Rectal smooth muscle tissue (tissue), 1 donor: ENCODE data around the gene TMEM132D.

Experiments used
- H3K27ac ChIP-seq: one replicate; pipeline ENCODE4 v1.7.0; 2013; ENCODE audit warnings: low read depth, low read length, inconsistent platforms
- H3K27me3 ChIP-seq: one replicate; pipeline ENCODE4 v1.7.0; 2013; ENCODE audit warnings: low read length; ENCODE audit not compliant: control insufficient read depth, insufficient read depth
- H3K36me3 ChIP-seq: one replicate; pipeline ENCODE4 v1.7.0; 2013; ENCODE audit warnings: low read length; ENCODE audit not compliant: control insufficient read depth, insufficient read depth
- H3K4me1 ChIP-seq: one replicate; pipeline ENCODE4 v1.7.0; 2013; ENCODE audit warnings: low read length; ENCODE audit not compliant: control insufficient read depth, insufficient read depth
- H3K4me3 ChIP-seq: one replicate; pipeline ENCODE4 v1.7.0; 2013; ENCODE audit warnings: low read length
- H3K9ac ChIP-seq: one replicate; pipeline ENCODE4 v1.7.0; 2013; ENCODE audit warnings: low read length

The TMEM132D gene

DNA sequence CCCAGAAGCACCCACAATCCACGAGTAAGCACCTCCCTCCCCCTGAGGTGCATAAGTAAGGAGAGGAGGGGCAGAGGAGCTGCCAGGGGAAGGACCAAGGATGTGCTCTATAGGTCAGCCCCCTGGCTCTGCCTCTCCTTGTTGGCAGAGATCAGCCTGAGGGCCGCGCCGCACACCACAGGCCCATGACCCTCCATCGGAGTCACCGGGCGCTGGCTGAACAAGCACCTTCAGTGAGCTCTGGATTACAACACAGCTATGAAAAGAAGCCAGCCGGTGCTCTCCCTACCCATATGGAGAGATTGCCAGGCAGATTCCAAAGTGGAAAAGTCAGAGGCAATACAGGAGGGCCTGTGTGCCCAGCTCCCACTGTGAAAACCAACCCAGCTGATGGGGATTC lies 793.2 kb downstream of the TMEM132D start:
- Histone ChIP-seq H3K27me3 (no peaks in the 10 kb centered on the region), H3K36me3 (no peaks in the 10 kb centered on the region), H3K27ac (no peak overlapping the region), H3K9ac (no peak overlapping the region), H3K4me1 (no peaks in the 10 kb centered on the region), H3K4me3 (no peak overlapping the region)

GRCh38 chr12:129109174-129110001 lies 794.4 kb downstream of the TMEM132D start:
- no peaks in the 10 kb centered on the region for H3K4me1 ChIP-seq
- no peak overlapping the region for H3K9ac ChIP-seq
- no peaks in the 10 kb centered on the region for H3K27me3 ChIP-seq
- no peak overlapping the region for H3K27ac ChIP-seq
- H3K4me3 ChIP-seq, result no peak overlapping the region
- no peaks in the 10 kb centered on the region for H3K36me3 ChIP-seq

DNA sequence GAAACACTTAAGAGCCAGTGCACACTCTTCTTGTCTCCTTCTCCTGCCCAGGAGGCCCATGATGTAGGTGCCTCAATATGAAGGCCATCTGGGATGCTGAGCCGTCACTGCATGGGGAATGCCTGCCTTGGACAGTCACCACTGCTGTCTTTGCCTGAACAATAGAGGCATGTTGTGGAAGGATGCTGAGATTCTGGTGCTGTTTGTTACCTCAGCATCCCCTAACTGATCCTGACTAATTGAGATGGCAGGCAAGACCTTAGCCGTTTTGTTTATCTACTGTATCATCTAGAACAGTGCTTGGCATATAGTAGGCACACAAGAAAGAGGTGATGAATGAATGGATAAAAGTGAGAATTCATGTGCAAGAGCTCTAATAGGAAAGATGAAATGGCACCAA lies 797.1 kb downstream of the TMEM132D start:
- Histone ChIP-seq H3K4me1 (no peaks in the 10 kb centered on the region), H3K36me3 (no peaks in the 10 kb centered on the region), H3K9ac (no peak overlapping the region), H3K27ac (no peak overlapping the region), H3K27me3 (no peaks in the 10 kb centered on the region), H3K4me3 (no peak overlapping the region)

- no peaks in the 10 kb centered on the region for H3K4me1 ChIP-seq
- no peaks in the 10 kb centered on the region for H3K36me3 ChIP-seq
- H3K4me3 ChIP-seq, result no peak overlapping the region
- H3K9ac ChIP-seq, result no peak overlapping the region
- H3K27me3 ChIP-seq, result no peaks in the 10 kb centered on the region
- H3K27ac ChIP-seq, result no peak overlapping the region
These were observed 800.6 kb downstream of the TMEM132D start for GRCh38 chr12:129103231-129103630.

- Histone ChIP-seq H3K9ac (no peak overlapping the region), H3K4me3 (no peak overlapping the region), H3K4me1 (no peaks in the 10 kb centered on the region), H3K27ac (no peak overlapping the region), H3K27me3 (no peaks in the 10 kb centered on the region), H3K36me3 (no peaks in the 10 kb centered on the region)
These were observed 801.6 kb downstream of the TMEM132D start for GRCh38 chr12:129102233-129102632.

DNA sequence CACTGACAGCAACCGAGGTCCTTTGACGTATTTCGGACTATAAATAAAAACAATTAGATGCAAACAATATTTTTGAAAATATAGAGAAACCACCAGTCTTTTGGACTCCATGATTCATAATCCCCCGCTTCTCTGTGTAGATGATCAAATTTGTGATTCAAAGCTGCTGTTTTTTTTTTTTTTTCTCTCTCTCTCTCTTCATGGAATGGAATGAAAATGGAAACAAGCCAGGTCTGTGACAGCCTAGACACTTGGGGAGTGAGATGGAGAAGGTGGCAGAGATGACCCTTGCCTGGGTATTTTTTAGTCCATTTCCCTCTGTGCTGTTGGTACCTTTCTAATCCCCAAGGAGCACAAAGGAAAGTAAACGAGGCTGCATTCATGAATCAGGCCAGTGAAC lies 802.0 kb downstream of the TMEM132D start:
- no peak overlapping the region for H3K27ac ChIP-seq
- H3K4me1 ChIP-seq, result no peaks in the 10 kb centered on the region
- no peaks in the 10 kb centered on the region for H3K36me3 ChIP-seq
- H3K27me3 ChIP-seq, result no peaks in the 10 kb centered on the region
- no peak overlapping the region for H3K4me3 ChIP-seq
- no peak overlapping the region for H3K9ac ChIP-seq

- Histone ChIP-seq H3K27me3 (no peaks in the 10 kb centered on the region), H3K27ac (no peak overlapping the region), H3K4me1 (no peaks in the 10 kb centered on the region), H3K36me3 (no peaks in the 10 kb centered on the region), H3K9ac (no peak overlapping the region), H3K4me3 (no peak overlapping the region)
These were observed 802.4 kb downstream of the TMEM132D start for GRCh38 chr12:129101404-129101803.

- Histone ChIP-seq H3K27ac (no peak overlapping the region), H3K4me1 (no peaks in the 10 kb centered on the region)
These were observed 806.4 kb downstream of the TMEM132D start for GRCh38 chr12:129097451-129097850.

DNA sequence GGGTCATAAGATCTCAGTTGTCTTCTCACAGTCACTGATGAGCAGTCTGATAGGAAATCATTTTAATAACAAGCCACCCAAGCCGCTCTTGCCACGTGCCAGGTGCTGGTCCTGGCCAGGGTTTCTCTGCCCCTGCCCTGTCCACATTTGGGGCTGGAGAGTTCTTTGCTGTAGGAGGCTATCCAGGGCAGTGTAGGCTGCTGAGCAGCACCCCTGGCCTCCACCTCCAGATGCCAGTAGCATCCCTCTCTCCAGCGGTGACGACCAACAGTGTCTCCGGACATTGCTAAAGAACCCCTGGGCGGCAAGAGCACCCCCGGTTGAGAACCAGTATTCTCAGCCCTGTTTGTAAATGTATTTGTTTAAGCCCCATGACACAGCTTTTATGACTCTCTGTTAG lies 806.9 kb downstream of the TMEM132D start:
- H3K36me3 ChIP-seq, result no peaks in the 10 kb centered on the region
- H3K27me3 ChIP-seq, result no peaks in the 10 kb centered on the region
- no peak overlapping the region for H3K9ac ChIP-seq
- H3K4me3 ChIP-seq, result no peak overlapping the region
- H3K4me1 ChIP-seq, result no peaks in the 10 kb centered on the region
- H3K27ac ChIP-seq, result no peak overlapping the region

More at GRCh38 chr12:129097451-129097850, 806.4 kb downstream of the TMEM132D start:
- Histone ChIP-seq H3K9ac (no peak overlapping the region), H3K27me3 (no peaks in the 10 kb centered on the region), H3K4me3 (no peak overlapping the region), H3K36me3 (no peaks in the 10 kb centered on the region)

GRCh38 chr12:129096184-129096583 lies 807.6 kb downstream of the TMEM132D start:
- no peaks in the 10 kb centered on the region for H3K27me3 ChIP-seq
- no peak overlapping the region for H3K27ac ChIP-seq
- no peak overlapping the region for H3K4me3 ChIP-seq
- no peak overlapping the region for H3K9ac ChIP-seq
- no peaks in the 10 kb centered on the region for H3K4me1 ChIP-seq
- no peaks in the 10 kb centered on the region for H3K36me3 ChIP-seq

DNA sequence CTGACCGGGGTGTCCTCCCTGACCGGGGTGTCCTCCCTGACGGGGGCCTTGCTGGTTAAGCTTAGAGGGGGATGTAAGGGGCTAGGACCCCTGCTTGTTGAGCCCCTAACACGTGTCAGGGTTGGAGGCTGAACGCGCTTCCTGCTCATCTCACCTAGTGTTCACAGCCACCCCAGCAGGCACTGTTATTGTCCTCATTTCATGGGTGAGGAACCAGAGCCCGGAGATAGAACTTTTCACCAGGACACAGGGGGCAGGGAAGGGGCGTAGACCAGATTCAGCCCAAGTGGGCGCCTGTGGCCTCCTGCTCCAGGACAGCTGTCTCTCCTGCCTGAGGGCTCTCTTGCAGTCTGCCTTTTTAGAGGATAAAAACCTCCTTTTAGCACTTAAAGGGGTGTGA lies 814.2 kb downstream of the TMEM132D start:
- no peak overlapping the region for H3K27ac ChIP-seq
- no peaks in the 10 kb centered on the region for H3K27me3 ChIP-seq
- H3K9ac ChIP-seq, result no peak overlapping the region
- H3K4me1 ChIP-seq, result no peaks in the 10 kb centered on the region
- no peak overlapping the region for H3K4me3 ChIP-seq
- no peaks in the 10 kb centered on the region for H3K36me3 ChIP-seq

DNA sequence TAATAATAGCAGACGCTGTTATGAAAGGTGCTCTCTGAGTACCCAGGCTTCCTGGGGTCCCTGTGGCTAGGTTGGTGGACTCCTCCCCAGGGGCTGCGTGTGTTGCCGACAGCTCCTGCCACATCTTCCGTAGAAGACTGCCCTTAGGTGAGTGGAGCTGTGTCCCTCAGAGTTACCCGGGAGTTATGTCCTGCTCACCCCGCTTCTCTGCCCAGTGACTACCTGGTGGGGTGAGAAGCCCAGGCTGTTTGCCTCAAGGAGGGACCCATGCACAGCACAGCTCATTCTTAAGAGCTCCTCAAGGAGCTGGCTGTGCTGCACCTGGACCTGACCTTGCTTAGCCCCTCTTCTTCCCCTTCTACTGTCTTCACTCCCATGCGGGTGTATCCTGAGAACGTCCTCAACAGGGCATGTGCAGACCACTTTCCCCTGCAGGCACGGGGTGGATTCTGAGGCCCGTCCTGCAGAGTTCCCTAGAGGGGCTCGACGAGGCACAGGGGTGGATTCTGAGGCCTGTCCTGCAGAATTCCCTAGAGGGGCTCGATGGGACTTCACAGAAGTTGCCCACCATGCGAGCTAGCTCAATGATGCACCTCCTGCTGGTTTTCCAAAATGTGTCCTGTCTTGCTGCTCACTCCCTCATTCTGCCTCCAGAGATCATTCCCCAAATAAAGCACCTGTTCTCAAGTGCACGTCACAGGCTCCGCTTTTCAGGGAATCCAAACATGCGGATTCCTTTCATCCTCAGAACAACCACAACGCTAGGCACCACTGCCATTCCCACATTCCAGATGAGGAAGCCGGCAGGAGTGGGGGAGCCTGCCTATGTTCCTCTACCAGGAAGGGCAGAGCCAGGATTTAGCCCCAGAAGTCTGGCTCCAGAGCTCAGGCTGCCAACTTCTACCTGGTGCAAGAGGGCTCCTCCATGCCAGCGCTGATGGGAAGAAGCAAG lies 818.7 kb downstream of the TMEM132D start:
- no peaks in the 10 kb centered on the region for H3K36me3 ChIP-seq
- no peak overlapping the region for H3K4me3 ChIP-seq
- no peak overlapping the region for H3K27ac ChIP-seq
- H3K9ac ChIP-seq, result no peak overlapping the region
- no peaks in the 10 kb centered on the region for H3K27me3 ChIP-seq
- H3K4me1 ChIP-seq, result no peaks in the 10 kb centered on the region
